CD14-positive monocyte (primary cell): Measurements from ENCODE around the gene MAT2A. TPM values are rescaled to one million over a fixed set of nuclear protein-coding genes. Genes with fewer than 3 reads are reported as not detected.

Source experiments
- DNase-seq, 3 donors: peaks; one replicate each; pipeline ENCODE4 v3.0.0-alpha.2; 2011 to 2022
- H2AFZ ChIP-seq: 2 replicates; pipeline ENCODE4 v1.6.0; 2012; ENCODE audit warnings: mild to moderate bottlenecking, low read depth, low read length, inconsistent platforms; ENCODE audit not compliant: insufficient read depth, poor library complexity, severe bottlenecking
- H3K27ac ChIP-seq, 2 donors: 1 replicate in 1 of 2; 2 replicates in 1 of 2; pipeline ENCODE4 v1.5.1; 2012 to 2013; ENCODE audit warnings: low read length in 2 of 2, control low read depth in 1 of 2, inconsistent platforms in 1 of 2, low read depth in 1 of 2, mild to moderate bottlenecking in 1 of 2
- H3K27me3 ChIP-seq, 2 donors: one replicate each; pipeline versions ENCODE4 v1.6.0 to v1.6.1; 2011 to 2013; ENCODE audit warnings: low read length in 2 of 2; ENCODE audit not compliant: control insufficient read depth in 2 of 2, insufficient read depth in 2 of 2
- H3K36me3 ChIP-seq, 2 donors: replicated peaks in 1 of 2; 1 replicate in 1 of 2; 2 replicates in 1 of 2; pipeline versions ENCODE4 v1.5.1 to v1.6.1; 2012 to 2013; ENCODE audit warnings: low read length in 2 of 2, control low read depth in 1 of 2, inconsistent platforms in 1 of 2, mild to moderate bottlenecking in 1 of 2; ENCODE audit not compliant: insufficient read depth in 2 of 2, control insufficient read depth in 1 of 2
- H3K4me1 ChIP-seq, 2 donors: 1 replicate in 1 of 2; 2 replicates in 1 of 2; pipeline versions ENCODE4 v1.5.1 to v1.6.1; 2012 to 2013; ENCODE audit warnings: low read length in 2 of 2, control low read depth in 1 of 2, inconsistent platforms in 1 of 2, mild to moderate bottlenecking in 1 of 2, moderate library complexity in 1 of 2; ENCODE audit not compliant: insufficient read depth in 2 of 2, control insufficient read depth in 1 of 2
- H3K4me2 ChIP-seq: replicated peaks from 2 replicates; pipeline ENCODE3; 2012; ENCODE audit warnings: low read length, moderate library complexity, mild to moderate bottlenecking; ENCODE audit not compliant: poor library complexity, severe bottlenecking; ENCODE audit errors: extremely low read depth
- H3K4me3 ChIP-seq, 3 experiments: fragments of 200-600 bp in 1 of 3; sonication (generic) in 1 of 3; replicated peaks in 1 of 3; 1 replicate in 2 of 3; 2 replicates in 1 of 3; pipeline ENCODE4 v1.5.1; 2011 to 2013; ENCODE audit warnings: low read length in 3 of 3, mild to moderate bottlenecking in 3 of 3, control low read depth in 2 of 3, low read depth in 2 of 3, inconsistent platforms in 1 of 3, moderate library complexity in 1 of 3
- H3K79me2 ChIP-seq: 2 replicates; pipeline ENCODE4 v1.6.0; 2012; ENCODE audit warnings: mild to moderate bottlenecking, control low read depth, inconsistent platforms, low read length, moderate library complexity; ENCODE audit not compliant: insufficient read depth
- H3K9ac ChIP-seq: 2 replicates; pipeline ENCODE4 v1.6.0; 2017; ENCODE audit warnings: low read length, mild to moderate bottlenecking; ENCODE audit not compliant: insufficient read depth, poor library complexity, severe bottlenecking
- H3K9me3 ChIP-seq, 2 donors: replicated peaks in 1 of 2; 1 replicate in 1 of 2; 2 replicates in 1 of 2; pipeline versions ENCODE4 v1.5.1 to v1.6.1; 2012 to 2013; ENCODE audit warnings: low read length in 2 of 2, control low read depth in 1 of 2; ENCODE audit not compliant: control insufficient read depth in 1 of 2, insufficient read depth in 1 of 2
- H4K20me1 ChIP-seq: 2 replicates; pipeline ENCODE4 v1.6.0; 2012; ENCODE audit warnings: mild to moderate bottlenecking, low read length, control low read depth, moderate library complexity; ENCODE audit not compliant: insufficient read depth
- H3K27ac Mint-ChIP-seq, 7 donors: one replicate each; pipeline ENCODE4 v1.8.0; 2020; ENCODE audit warnings: mild to moderate bottlenecking in 7 of 7, mixed read lengths in 7 of 7, moderate library complexity in 6 of 7, inconsistent platforms in 2 of 7
- H3K27me3 Mint-ChIP-seq, 3 donors: one replicate each; pipeline ENCODE4 v1.8.0; 2021 to 2022; ENCODE audit warnings: low read depth in 3 of 3, mild to moderate bottlenecking in 3 of 3, mixed read lengths in 3 of 3, moderate library complexity in 3 of 3, inconsistent platforms in 1 of 3
- H3K36me3 Mint-ChIP-seq, 2 donors: one replicate each; pipeline ENCODE4 v1.8.0; 2020; ENCODE audit warnings: mixed read lengths in 2 of 2, inconsistent platforms in 1 of 2, mild to moderate bottlenecking in 1 of 2
- H3K4me1 Mint-ChIP-seq: one replicate; pipeline ENCODE4 v1.8.0; 2020; ENCODE audit warnings: mild to moderate bottlenecking, mixed read lengths
- H3K4me3 Mint-ChIP-seq, 2 donors: one replicate each; pipeline ENCODE4 v1.8.0; 2020; ENCODE audit warnings: mild to moderate bottlenecking in 2 of 2, mixed read lengths in 2 of 2, moderate library complexity in 1 of 2
- H3K9me3 Mint-ChIP-seq, 7 donors: one replicate each; pipeline ENCODE4 v1.8.0; 2020 to 2022; ENCODE audit warnings: mixed read lengths in 7 of 7, mild to moderate bottlenecking in 6 of 7, moderate library complexity in 6 of 7, inconsistent platforms in 2 of 7
- WGBS: methylation state at CpG from one replicate; pipeline ENCODE4 v1.1.5; 2013; ENCODE audit warnings: missing lambda C conversion rate; ENCODE audit not compliant: insufficient coverage; 5-methylcytosine and 5-hydroxymethylcytosine counted together
- intact Hi-C, 2 donors: fragments of 100-400 bp; cut with micrococcal nuclease; formaldehyde crosslinking; loops; one replicate each; pipeline versions ENCODE4 v1.15.0 to v1.15.1; 2023
- polyA plus RNA-seq, 3 donors: library from polyadenylated mRNA; depleted of rRNA in 1 of 3; unstranded in 2 of 3; stranded (reverse) in 1 of 3; fragments of 300-500 nt in 2 of 3; fragments of >200 nt in 1 of 3; fragmentation: Illumina TruSeq in 2 of 3; gene quantifications; 1 replicate in 2 of 3; 2 replicates in 1 of 3; pipeline ENCODE4 v1.2.3, GENCODE V29; 2012 to 2021
- TF ChIP-seq, protein P1 (sequence below): fragments of 200-600 bp; IDR thresholded peaks from one replicate; pipeline ENCODE4 v1.8.0; 2022; ENCODE audit warnings: antibody characterized with exemption, mild to moderate bottlenecking

The MAT2A gene
- polyA plus RNA-seq, 3 donors, result 97.0 to 454 (median 117) TPM

DNA sequence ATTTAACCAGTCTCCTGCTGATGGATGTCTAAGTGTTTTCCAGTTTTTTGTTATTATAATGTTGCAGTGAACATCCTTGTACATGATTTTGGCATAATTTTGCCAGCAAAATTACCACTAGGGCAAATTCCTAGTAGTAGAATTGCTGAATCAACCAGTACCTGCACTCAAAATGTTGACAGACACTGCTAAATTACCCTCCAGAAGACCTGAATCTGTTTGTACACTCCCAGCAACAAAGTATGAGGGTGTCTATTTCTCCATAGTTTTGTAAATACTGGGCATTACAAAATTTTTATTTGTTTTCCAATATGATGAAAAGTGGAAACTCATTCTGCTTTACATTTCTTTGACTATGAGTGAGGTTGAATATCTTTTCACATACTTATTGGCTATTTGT lies 11.2 kb upstream of the MAT2A start:
- no peaks in the 10 kb centered on the region for H3K79me2 ChIP-seq
- intact Hi-C loops, result no loop called here
- peaks cover 30% of the 10 kb centered on the region for H3K4me1 Mint-ChIP-seq

DNA sequence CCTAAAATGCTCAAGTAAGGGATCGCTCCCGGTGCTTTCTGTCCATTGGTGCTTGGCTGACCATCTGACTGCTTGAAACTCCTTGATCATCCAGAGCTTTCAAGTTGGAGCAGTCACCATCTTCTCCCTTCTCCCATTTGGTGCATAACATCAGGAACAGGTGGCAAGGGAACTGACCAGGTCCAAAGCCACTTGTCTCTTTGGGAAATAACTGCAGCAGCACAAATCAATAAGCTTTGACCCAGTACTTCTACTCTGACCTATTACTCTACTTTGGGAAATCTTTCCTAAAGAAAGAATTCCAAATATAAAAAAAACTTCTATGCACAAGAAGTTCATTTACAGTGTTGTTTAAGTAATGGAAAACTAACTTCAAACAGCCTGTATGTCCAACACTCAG lies 10.6 kb upstream of the MAT2A start:
- peaks cover 26% of the 10 kb centered on the region for H3K4me1 Mint-ChIP-seq
- H4K20me1 ChIP-seq, result no peaks in the 10 kb centered on the region
- WGBS, result 100% methylated on average over 2 of the region's 2 CpGs

More for the DNA sequence above, 11.2 kb upstream of the MAT2A start:
- H3K27me3 ChIP-seq, result no peaks in the 10 kb centered on the region
- no peaks in the 10 kb centered on the region for H3K36me3 ChIP-seq
- no peaks in the 10 kb centered on the region for H3K9me3 ChIP-seq
- H3K4me3 Mint-ChIP-seq, result no peak overlapping the region
- no peaks in the 10 kb centered on the region for H4K20me1 ChIP-seq
- H3K9ac ChIP-seq, result no peak overlapping the region
- H3K9me3 Mint-ChIP-seq, result peaks cover 0 to 2% (median 0%) of the 10 kb centered on the region in 7 donors
- H3K4me3 ChIP-seq, result no peak overlapping the region
- H3K4me1 ChIP-seq, result peaks cover 24 to 27% of the 10 kb centered on the region in 2 donors
- no peak overlapping the region for H3K4me2 ChIP-seq
- no peak overlapping the region for H2AFZ ChIP-seq
- H3K27ac ChIP-seq, result no peak overlapping the region
- peaks cover 0 to 5% (median 2%) of the 10 kb centered on the region in 3 donors for H3K27me3 Mint-ChIP-seq
- TF ChIP-seq, protein P1, sequence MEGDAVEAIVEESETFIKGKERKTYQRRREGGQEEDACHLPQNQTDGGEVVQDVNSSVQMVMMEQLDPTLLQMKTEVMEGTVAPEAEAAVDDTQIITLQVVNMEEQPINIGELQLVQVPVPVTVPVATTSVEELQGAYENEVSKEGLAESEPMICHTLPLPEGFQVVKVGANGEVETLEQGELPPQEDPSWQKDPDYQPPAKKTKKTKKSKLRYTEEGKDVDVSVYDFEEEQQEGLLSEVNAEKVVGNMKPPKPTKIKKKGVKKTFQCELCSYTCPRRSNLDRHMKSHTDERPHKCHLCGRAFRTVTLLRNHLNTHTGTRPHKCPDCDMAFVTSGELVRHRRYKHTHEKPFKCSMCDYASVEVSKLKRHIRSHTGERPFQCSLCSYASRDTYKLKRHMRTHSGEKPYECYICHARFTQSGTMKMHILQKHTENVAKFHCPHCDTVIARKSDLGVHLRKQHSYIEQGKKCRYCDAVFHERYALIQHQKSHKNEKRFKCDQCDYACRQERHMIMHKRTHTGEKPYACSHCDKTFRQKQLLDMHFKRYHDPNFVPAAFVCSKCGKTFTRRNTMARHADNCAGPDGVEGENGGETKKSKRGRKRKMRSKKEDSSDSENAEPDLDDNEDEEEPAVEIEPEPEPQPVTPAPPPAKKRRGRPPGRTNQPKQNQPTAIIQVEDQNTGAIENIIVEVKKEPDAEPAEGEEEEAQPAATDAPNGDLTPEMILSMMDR, result no peak
- DNase-seq, result no peak
- no peak overlapping the region for H3K27ac Mint-ChIP-seq
- peaks cover 0 to 2% of the 10 kb centered on the region in 2 donors for H3K36me3 Mint-ChIP-seq

More for the DNA sequence above, 10.6 kb upstream of the MAT2A start:
- Mint-ChIP-seq H3K4me3 (no peak overlapping the region), H3K36me3 (peaks cover 0 to 2% of the 10 kb centered on the region in 2 donors), H3K27me3 (peaks cover 0 to 5% (median 2%) of the 10 kb centered on the region in 3 donors), H3K9me3 (peaks cover 0 to 2% (median 0%) of the 10 kb centered on the region in 7 donors), H3K27ac (no peak overlapping the region)
- Histone ChIP-seq H3K36me3 (no peaks in the 10 kb centered on the region), H3K79me2 (no peaks in the 10 kb centered on the region), H3K4me1 (peaks cover 24 to 27% of the 10 kb centered on the region in 2 donors), H3K9me3 (no peaks in the 10 kb centered on the region), H3K27ac (no peak overlapping the region), H2AFZ (no peak overlapping the region), H3K27me3 (no peaks in the 10 kb centered on the region), H3K4me2 (no peak overlapping the region), H3K4me3 (no peak overlapping the region), H3K9ac (no peak overlapping the region)
- no peak for DNase-seq
- TF ChIP-seq, protein P1, result no peak
- intact Hi-C loops, result no loop called here
